ENCODE data around the gene USP43. TPM values are rescaled to one million over a fixed set of nuclear protein-coding genes. Genes with fewer than 3 reads are reported as not detected.

USP43 gene
- total RNA-seq, 1 donor from 2014 or later: 0.29 TPM

DNA sequence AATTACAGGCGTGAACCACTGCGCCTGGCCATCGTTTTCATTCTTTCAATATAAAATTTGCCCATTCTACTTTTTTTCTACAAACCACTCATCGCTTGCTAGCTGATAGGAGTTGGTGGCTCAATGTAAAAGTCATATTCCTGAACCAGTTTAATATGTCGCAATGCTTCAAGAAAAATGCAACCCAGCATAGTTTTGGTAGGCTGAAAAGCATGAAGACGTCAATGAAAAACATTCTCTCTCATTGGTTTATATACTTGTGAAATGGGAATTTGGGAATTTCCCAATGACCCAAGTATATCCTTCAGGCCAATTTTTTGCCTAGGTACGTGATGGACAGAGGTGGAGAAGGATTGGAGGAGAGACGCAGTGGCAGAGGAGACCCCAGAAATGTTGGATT lies 26.9 kb downstream of the USP43 start:
- CTCF ChIA-PET: no interaction called here
- Mint-ChIP-seq H3K4me1 (no peaks in the 10 kb centered on the region), H3K36me3 (ENCODE audit: low read depth) (no peaks in the 10 kb centered on the region), H3K4me3 (no peak overlapping the region), H3K27ac (no peak overlapping the region), H3K9me3 (no peaks in the 10 kb centered on the region), H3K27me3 (peaks cover 2% of the 10 kb centered on the region)
- POLR2A ChIA-PET: no interaction called here
- ATAC-seq (ENCODE audit: low read depth): no peak
- TF ChIP-seq, protein P1, sequence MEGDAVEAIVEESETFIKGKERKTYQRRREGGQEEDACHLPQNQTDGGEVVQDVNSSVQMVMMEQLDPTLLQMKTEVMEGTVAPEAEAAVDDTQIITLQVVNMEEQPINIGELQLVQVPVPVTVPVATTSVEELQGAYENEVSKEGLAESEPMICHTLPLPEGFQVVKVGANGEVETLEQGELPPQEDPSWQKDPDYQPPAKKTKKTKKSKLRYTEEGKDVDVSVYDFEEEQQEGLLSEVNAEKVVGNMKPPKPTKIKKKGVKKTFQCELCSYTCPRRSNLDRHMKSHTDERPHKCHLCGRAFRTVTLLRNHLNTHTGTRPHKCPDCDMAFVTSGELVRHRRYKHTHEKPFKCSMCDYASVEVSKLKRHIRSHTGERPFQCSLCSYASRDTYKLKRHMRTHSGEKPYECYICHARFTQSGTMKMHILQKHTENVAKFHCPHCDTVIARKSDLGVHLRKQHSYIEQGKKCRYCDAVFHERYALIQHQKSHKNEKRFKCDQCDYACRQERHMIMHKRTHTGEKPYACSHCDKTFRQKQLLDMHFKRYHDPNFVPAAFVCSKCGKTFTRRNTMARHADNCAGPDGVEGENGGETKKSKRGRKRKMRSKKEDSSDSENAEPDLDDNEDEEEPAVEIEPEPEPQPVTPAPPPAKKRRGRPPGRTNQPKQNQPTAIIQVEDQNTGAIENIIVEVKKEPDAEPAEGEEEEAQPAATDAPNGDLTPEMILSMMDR (IDR thresholded peaks at IDR 0.05): no peak
- intact Hi-C loops (cut with micrococcal nuclease): no loop called here
- no peak for DNase-seq

DNA sequence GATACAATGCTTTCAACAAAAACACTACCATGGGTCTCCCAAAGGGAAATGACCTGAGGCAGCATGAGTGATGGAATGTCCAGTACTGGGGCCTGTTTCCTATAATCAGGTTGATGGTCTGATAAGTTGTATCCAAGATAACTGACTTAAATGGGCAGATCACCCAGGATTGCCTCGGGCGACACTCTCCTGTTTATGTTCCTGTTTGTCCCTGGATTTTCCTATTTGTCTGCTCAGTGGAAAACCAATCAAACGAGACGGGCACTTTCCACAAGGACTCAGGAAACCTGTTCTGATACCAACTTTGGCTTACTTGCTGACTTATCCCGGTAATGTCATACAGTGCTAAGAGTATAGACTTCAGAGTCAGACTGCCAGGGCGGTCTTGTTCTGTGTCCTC lies 27.4 kb downstream of the USP43 start:
- no peak for DNase-seq
- Mint-ChIP-seq H3K27ac (no peak overlapping the region), H3K4me3 (no peak overlapping the region), H3K9me3 (no peaks in the 10 kb centered on the region), H3K4me1 (no peaks in the 10 kb centered on the region), H3K27me3 (peaks cover 2% of the 10 kb centered on the region), H3K36me3 (ENCODE audit: low read depth) (no peaks in the 10 kb centered on the region)
- ATAC-seq (ENCODE audit: low read depth): no peak
- intact Hi-C loops (cut with micrococcal nuclease): no loop called here
- ChIA-PET POLR2A (no interaction called here), CTCF (no interaction called here)
- TF ChIP-seq, protein P1 (IDR thresholded peaks at IDR 0.05): no peak

DNA sequence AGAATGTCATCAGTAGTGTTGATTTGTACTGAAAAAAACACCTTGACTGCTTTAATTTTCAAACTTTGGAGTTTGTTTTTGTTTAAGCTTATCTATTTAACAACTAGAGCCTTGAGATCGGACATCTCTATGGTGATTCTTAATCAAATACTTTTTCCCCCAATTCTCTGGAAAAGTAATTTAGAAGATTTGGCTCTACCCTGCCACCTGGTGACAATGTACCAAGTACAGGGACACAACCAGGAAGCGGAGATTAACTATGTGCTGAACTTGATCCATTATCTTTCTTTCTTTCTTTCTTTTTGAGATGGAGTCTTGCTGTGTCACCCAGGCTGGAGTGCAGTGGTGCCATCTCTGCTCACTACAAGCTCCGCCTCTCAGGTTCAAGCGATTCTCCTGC lies 30.8 kb downstream of the USP43 start:
- intact Hi-C loops (cut with micrococcal nuclease): no loop called here
- no peak for DNase-seq
- CTCF ChIA-PET: no interaction called here
- H3K27me3 Mint-ChIP-seq: no peaks in the 10 kb centered on the region
- H3K27ac Mint-ChIP-seq: no peak overlapping the region
- POLR2A ChIA-PET: no interaction called here
- H3K4me1 Mint-ChIP-seq: no peaks in the 10 kb centered on the region
- no peaks in the 10 kb centered on the region for H3K36me3 Mint-ChIP-seq (ENCODE audit: low read depth)
- H3K9me3 Mint-ChIP-seq: peaks cover 10% of the 10 kb centered on the region
- TF ChIP-seq, protein P1 (IDR thresholded peaks at IDR 0.05): no peak
- no peak for ATAC-seq (ENCODE audit: low read depth)
- H3K4me3 Mint-ChIP-seq: no peak overlapping the region

DNA sequence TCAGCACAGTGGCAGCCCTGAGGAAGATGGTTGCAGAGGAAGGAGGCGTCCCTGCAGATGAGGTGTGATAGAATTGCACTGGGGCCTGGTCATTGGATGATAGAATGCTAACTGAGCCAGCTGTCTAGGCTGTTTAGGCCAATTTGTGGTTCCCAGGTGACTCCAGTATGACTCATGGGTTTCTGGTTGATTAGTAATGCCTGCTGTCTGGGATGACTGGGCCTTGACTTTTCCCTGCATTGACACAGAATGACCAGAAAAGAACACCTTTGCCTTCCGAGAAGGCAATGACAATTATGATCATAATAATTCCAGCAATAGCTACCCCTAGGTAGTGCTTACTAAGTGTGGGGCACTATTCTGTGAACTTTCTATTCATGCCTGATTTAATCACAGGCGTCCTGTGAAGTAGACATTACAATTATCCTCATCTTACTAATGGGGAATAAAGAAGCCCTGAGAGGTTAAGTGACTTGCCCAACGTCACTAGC lies 31.5 kb downstream of the USP43 start:
- ChIA-PET POLR2A (no interaction called here), CTCF (no interaction called here)
- H3K27me3 Mint-ChIP-seq: no peaks in the 10 kb centered on the region
- no peaks in the 10 kb centered on the region for H3K4me1 Mint-ChIP-seq
- DNase-seq: no peak
- intact Hi-C loops (cut with micrococcal nuclease): no loop called here
- no peaks in the 10 kb centered on the region for H3K36me3 Mint-ChIP-seq (ENCODE audit: low read depth)
- no peak overlapping the region for H3K27ac Mint-ChIP-seq
- ATAC-seq (ENCODE audit: low read depth): no peak
- H3K9me3 Mint-ChIP-seq: peaks cover 10% of the 10 kb centered on the region
- TF ChIP-seq, protein P1 (IDR thresholded peaks at IDR 0.05): no peak
- no peak overlapping the region for H3K4me3 Mint-ChIP-seq

DNA sequence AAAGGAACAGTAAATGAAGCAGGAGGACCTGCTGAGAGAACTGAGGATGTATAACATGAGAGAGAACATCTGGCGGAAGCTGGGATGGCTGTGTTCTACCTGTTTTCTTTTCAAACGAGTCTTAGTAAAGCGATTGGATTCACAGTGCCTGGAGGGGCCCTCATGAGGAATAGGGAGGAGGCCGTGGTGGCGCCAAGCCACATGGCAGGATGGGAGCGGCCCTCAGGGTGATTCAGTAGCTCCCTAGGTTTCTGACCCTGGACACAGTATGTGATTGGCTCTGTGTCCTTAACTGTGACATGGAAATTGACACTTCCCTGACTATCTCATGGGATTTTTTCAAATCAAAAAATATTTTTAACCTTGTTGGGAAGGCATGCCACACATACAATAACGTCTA lies 32.1 kb downstream of the USP43 start:
- no peaks in the 10 kb centered on the region for H3K36me3 Mint-ChIP-seq (ENCODE audit: low read depth)
- DNase-seq (no peak), ATAC-seq (ENCODE audit: low read depth) (no peak)
- H3K4me3 Mint-ChIP-seq: no peak overlapping the region
- TF ChIP-seq, protein P1 (IDR thresholded peaks at IDR 0.05): no peak
- peaks cover 10% of the 10 kb centered on the region for H3K9me3 Mint-ChIP-seq
- intact Hi-C loops (cut with micrococcal nuclease): no loop called here
- ChIA-PET POLR2A (no interaction called here), CTCF (no interaction called here)
- H3K4me1 Mint-ChIP-seq: no peaks in the 10 kb centered on the region
- no peak overlapping the region for H3K27ac Mint-ChIP-seq
- H3K27me3 Mint-ChIP-seq: no peaks in the 10 kb centered on the region
